A549 (cell line): ENCODE measurements around the gene IL1RN. TPM values are rescaled to one million over a fixed set of nuclear protein-coding genes. Genes with fewer than 3 reads are reported as not detected.

ENCODE experiments used
- ATAC-seq, 2 experiments: fragments of 200-7000 bp in 1 of 2; fragments of >200 bp in 1 of 2; cut with Nextera tagmentation in 1 of 2; cut with Tn5 transposase in 1 of 2; 3 replicates each; pipeline versions ENCODE4 v1.8.0 to v1.9.1; 2018 to 2020; ENCODE audit warnings: mild to moderate bottlenecking in 1 of 2, moderate library complexity in 1 of 2
- CTCF ChIA-PET: fragments of 300-600 bp; sonication (Branson Sonifier 250); formaldehyde crosslinking; extraction: SDS; loops from one replicate; lab custom pipeline; 2021; ENCODE audit warnings: antibody characterized with exemption, inconsistent platforms; lab: Yijun Ruan, JAX
- POLR2A ChIA-PET: fragments of 350-600 bp; formaldehyde crosslinking; extraction: SDS; loops from one replicate; lab custom pipeline; 2021; ENCODE audit warnings: antibody characterized with exemption, inconsistent platforms; lab: Yijun Ruan, JAX
- DNase-seq, 2 experiments: peaks; one replicate each; pipeline versions ENCODE4 v3.0.0 to v3.0.0-alpha.2; 2011 to 2016; ENCODE audit warnings: low read depth in 1 of 2, low spot score in 1 of 2
- FAIRE-seq: peaks from 2 replicates; lab custom pipeline; 2011; peaks lifted over from hg19 to GRCh38; lab: Jason Lieb, UNC
- H3K27ac ChIP-seq, 2 experiments: fragments of >200 bp; sonication (Bioruptor Twin); formaldehyde crosslinking; 3 replicates each; pipeline ENCODE4 v1.5.1; 2016 to 2017
- H3K4me1 ChIP-seq: fragments of >200 bp; sonication (Bioruptor Twin); formaldehyde crosslinking; 3 replicates; pipeline ENCODE4 v1.6.1; 2016
- H3K4me2 ChIP-seq: fragments of >200 bp; sonication (Bioruptor Twin); formaldehyde crosslinking; 3 replicates; pipeline ENCODE4 v1.6.1; 2016
- H3K4me3 ChIP-seq: fragments of >200 bp; sonication (Bioruptor Twin); formaldehyde crosslinking; 3 replicates; pipeline ENCODE4 v1.5.1; 2016
- H3K9me3 ChIP-seq: fragments of >200 bp; sonication (Bioruptor Twin); formaldehyde crosslinking; 3 replicates; pipeline ENCODE4 v1.6.1; 2016
- BHLHE40 ChIP-seq: IDR thresholded peaks from 2 replicates; pipeline ENCODE4 v1.6.1; 2012; ENCODE audit warnings: low read depth, low read length, inconsistent platforms
- CHD2 ChIP-seq: fragments of 150-350 bp; IDR thresholded peaks from 2 replicates; pipeline ENCODE4 v1.6.1; 2014; ENCODE audit warnings: low read length; ENCODE audit not compliant: partially characterized antibody
- EHF ChIP-seq: fragments of 250-450 bp; sonication (Bioruptor Pico); IDR thresholded peaks from 2 replicates; pipeline ENCODE4 v1.5.0; 2020; ENCODE audit warnings: mild to moderate bottlenecking
- EHMT2 ChIP-seq: fragments of 200-600 bp; sonication (generic); IDR thresholded peaks from 2 replicates; pipeline ENCODE4 v1.6.1; 2016; ENCODE audit warnings: antibody characterized with exemption, low read depth, mild to moderate bottlenecking, moderate library complexity
- FOXS1 ChIP-seq: fragments of 250-450 bp; sonication (Bioruptor Pico); IDR thresholded peaks from 2 replicates; pipeline ENCODE4 v1.5.0; 2020; ENCODE audit warnings: mild to moderate bottlenecking, moderate library complexity
- HDAC2 ChIP-seq: fragments of 200-600 bp; sonication (generic); IDR thresholded peaks from 2 replicates; pipeline ENCODE4 v1.6.1; 2016
- HMGXB4 ChIP-seq: fragments of 250-450 bp; sonication (Bioruptor Pico); IDR thresholded peaks from 2 replicates; pipeline ENCODE4 v1.5.0; 2021; ENCODE audit warnings: mild to moderate bottlenecking, moderate library complexity, borderline replicate concordance
- HOXA7 ChIP-seq: fragments of 250-450 bp; sonication (Bioruptor Pico); IDR thresholded peaks from 2 replicates; pipeline ENCODE4 v1.5.0; 2020; ENCODE audit warnings: mild to moderate bottlenecking, moderate library complexity
- JUNB ChIP-seq: fragments of >200 bp; sonication (Bioruptor Twin); formaldehyde crosslinking; IDR thresholded peaks from 2 replicates; pipeline ENCODE4 v1.6.1; 2016
- KDM1A ChIP-seq: fragments of 200-600 bp; sonication (generic); IDR thresholded peaks from 2 replicates; pipeline ENCODE4 v1.6.1; 2016; ENCODE audit warnings: low read depth, mild to moderate bottlenecking
- NFE2L2 ChIP-seq: fragments of 150-350 bp; conservative IDR thresholded peaks from 2 replicates; pipeline ENCODE4 v1.6.1; 2014; ENCODE audit warnings: low read length
- NPAS2 ChIP-seq: fragments of 250-450 bp; sonication (Bioruptor Pico); IDR thresholded peaks from 2 replicates; pipeline ENCODE4 v1.8.0; 2022; ENCODE audit warnings: mild to moderate bottlenecking, moderate library complexity, borderline replicate concordance
- NR3C1 ChIP-seq: fragments of >200 bp; sonication (Bioruptor Twin); formaldehyde crosslinking; IDR thresholded peaks from 3 replicates; pipeline ENCODE4 v1.6.1; 2017
- PBX3 ChIP-seq: IDR thresholded peaks from 2 replicates; pipeline ENCODE4 v1.6.1; 2012
- POLR2A ChIP-seq: IDR thresholded peaks from 2 replicates; pipeline ENCODE4 v1.6.1; 2012; ENCODE audit warnings: mild to moderate bottlenecking, low read length
- POLR2AphosphoS2 ChIP-seq: conservative IDR thresholded peaks from 2 replicates; pipeline ENCODE4 v1.6.1; 2012; ENCODE audit warnings: low read length, improper control_type of control experiment, inconsistent platforms
- RARB ChIP-seq: fragments of 250-450 bp; sonication (Bioruptor Pico); IDR thresholded peaks from 2 replicates; pipeline ENCODE4 v1.8.0; 2021; ENCODE audit warnings: mild to moderate bottlenecking, moderate library complexity
- RCOR1 ChIP-seq: fragments of 150-350 bp; IDR thresholded peaks from 2 replicates; pipeline ENCODE4 v1.6.1; 2014; ENCODE audit warnings: antibody characterized with exemption, low read length, low read depth
- REST ChIP-seq: fragments of 200-600 bp; sonication (generic); IDR thresholded peaks from 2 replicates; pipeline ENCODE4 v1.6.1; 2016; ENCODE audit warnings: antibody characterized with exemption, mild to moderate bottlenecking, moderate library complexity
- ZFP36 ChIP-seq: fragments of 450-650 bp; IDR thresholded peaks from 2 replicates; pipeline ENCODE4 v1.6.1; 2014; ENCODE audit warnings: borderline replicate concordance; ENCODE audit not compliant: partially characterized antibody
- ZNF302 ChIP-seq: fragments of 250-450 bp; sonication (Bioruptor Pico); IDR thresholded peaks from 2 replicates; pipeline ENCODE4 v1.9.0; 2021; ENCODE audit warnings: inconsistent platforms, mild to moderate bottlenecking, moderate library complexity
- WGBS: methylation state at CpG from one replicate; pipeline ENCODE4 v1.1.6; 2017; ENCODE audit errors: missing lambda C conversion rate; 5-methylcytosine and 5-hydroxymethylcytosine counted together
- polyA plus RNA-seq, 4 experiments: library from polyadenylated mRNA; depleted of rRNA in 3 of 4; stranded (reverse); fragments of >200 nt; fragmentation: RNase III in 1 of 4; extraction: RNeasy Plus Mini Kit Qiagen cat#74134 plus additional on column Dnase treatment in 1 of 4; gene quantifications; 2 replicates in 3 of 4; 3 replicates in 1 of 4; pipeline ENCODE4 v1.2.3, GENCODE V29; 2011 to 2017
- TF ChIP-seq, protein P1 (sequence below): fragments of 450-650 bp; IDR thresholded peaks from 2 replicates; pipeline ENCODE4 v1.6.1; 2014; ENCODE audit warnings: antibody characterized with exemption
- TF ChIP-seq, protein P2 (sequence below): fragments of 150-350 bp; IDR thresholded peaks from 2 replicates; pipeline ENCODE4 v1.6.1; 2014; ENCODE audit warnings: low read depth, mild to moderate bottlenecking, low read length

The IL1RN gene
- polyA plus RNA-seq, 2 of the 4 experiments (the other 2 are of a cell fraction) = 0.13 TPM; not detected in 1

- Histone ChIP-seq H3K9me3 (no peaks in the 10 kb centered on the region), H3K4me2 (no peak overlapping the region)
- no peak for TF ChIP-seq BHLHE40
- TF ChIP-seq HDAC2 = no peak
- no peak for TF ChIP-seq CHD2
- TF ChIP-seq, protein P1, sequence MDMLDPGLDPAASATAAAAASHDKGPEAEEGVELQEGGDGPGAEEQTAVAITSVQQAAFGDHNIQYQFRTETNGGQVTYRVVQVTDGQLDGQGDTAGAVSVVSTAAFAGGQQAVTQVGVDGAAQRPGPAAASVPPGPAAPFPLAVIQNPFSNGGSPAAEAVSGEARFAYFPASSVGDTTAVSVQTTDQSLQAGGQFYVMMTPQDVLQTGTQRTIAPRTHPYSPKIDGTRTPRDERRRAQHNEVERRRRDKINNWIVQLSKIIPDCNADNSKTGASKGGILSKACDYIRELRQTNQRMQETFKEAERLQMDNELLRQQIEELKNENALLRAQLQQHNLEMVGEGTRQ = no peak
- no peak for TF ChIP-seq HOXA7 (CRISPR knock-in tag)
- TF ChIP-seq KDM1A = no peak
- no peak for TF ChIP-seq NR3C1
- TF ChIP-seq EHF = no peak
- TF ChIP-seq REST = no peak
- no peak for TF ChIP-seq NFE2L2
- TF ChIP-seq JUNB = no peak
- no peak for TF ChIP-seq HMGXB4
- no peak for TF ChIP-seq POLR2AphosphoS2
- TF ChIP-seq, all 56 proteins: peak for 0
- POLR2A ChIA-PET = interaction anchor here (0.7 kb wide), 1 partner anchor 87 kb away, joined by 3 read pairs; no protein-coding TSS in a partner anchor
- FAIRE-seq (no peak), ATAC-seq (no peak), DNase-seq (no peak)
- CTCF ChIA-PET = interaction anchor here (0.5 to 6.3 kb wide), 8 partner anchors 10 to 482 kb away, joined by 3 to 41 read pairs (median 4); no protein-coding TSS in a partner anchor
- WGBS = 79% methylated on average over 16 of the region's 16 CpGs
- Histone ChIP-seq H3K27ac (no peak overlapping the region), H3K4me1 (no peaks in the 10 kb centered on the region), H3K4me3 (no peak overlapping the region)
Measured at GRCh38 chr2:113172721-113173541, 45.5 kb downstream of the IL1RN start.

GRCh38 chr2:113173542-113174375, 46.4 kb downstream of the IL1RN start, which contains the start of gene PSD4:
PSD4 (plus strand) TSS chr2:113173971; CDS start chr2:113182457, 8,486 bp downstream.
- ATAC-seq (no peak), DNase-seq (no peak), FAIRE-seq (no peak)
- Histone ChIP-seq H3K9me3 (no peaks in the 10 kb centered on the region), H3K4me2 (no peak within 1 kb of the TSS), H3K4me3 (no peak within 1 kb of the TSS), H3K4me1 (no peaks in the 10 kb centered on the region), H3K27ac (no peak within 1 kb of the TSS)
- 83% methylated on average over 14 of the region's 14 CpGs for WGBS
- ChIA-PET CTCF (interaction anchor here (0.5 to 6.3 kb wide), 8 partner anchors 8 to 217 kb away, joined by 3 to 41 read pairs (median 4); no protein-coding TSS in a partner anchor), POLR2A (interaction anchor here (0.7 kb wide), 1 partner anchor 87 kb away, joined by 3 read pairs; no protein-coding TSS in a partner anchor)
- TF ChIP-seq NPAS2 (CRISPR knock-in tag) (no peak), EHMT2 (no peak), ZFP36 (no peak), PBX3 (no peak), HMGXB4 (no peak), FOXS1 (CRISPR knock-in tag) (no peak), RARB (CRISPR knock-in tag) (no peak), RCOR1 (no peak), POLR2A (no peak), ZNF302 (no peak)
- TF ChIP-seq, protein P2, sequence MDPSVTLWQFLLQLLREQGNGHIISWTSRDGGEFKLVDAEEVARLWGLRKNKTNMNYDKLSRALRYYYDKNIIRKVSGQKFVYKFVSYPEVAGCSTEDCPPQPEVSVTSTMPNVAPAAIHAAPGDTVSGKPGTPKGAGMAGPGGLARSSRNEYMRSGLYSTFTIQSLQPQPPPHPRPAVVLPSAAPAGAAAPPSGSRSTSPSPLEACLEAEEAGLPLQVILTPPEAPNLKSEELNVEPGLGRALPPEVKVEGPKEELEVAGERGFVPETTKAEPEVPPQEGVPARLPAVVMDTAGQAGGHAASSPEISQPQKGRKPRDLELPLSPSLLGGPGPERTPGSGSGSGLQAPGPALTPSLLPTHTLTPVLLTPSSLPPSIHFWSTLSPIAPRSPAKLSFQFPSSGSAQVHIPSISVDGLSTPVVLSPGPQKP = no peak
